Panc1 (cell line): Measurements from ENCODE around the gene AFG1L.

ENCODE experiments used
- CTCF ChIP-seq: fragments of 450-650 bp; IDR thresholded peaks from 2 replicates; pipeline ENCODE4 v1.5.1; 2017; ENCODE audit warnings: mild to moderate bottlenecking
- POLR2AphosphoS5 ChIP-seq: IDR thresholded peaks from 2 replicates; pipeline ENCODE4 v1.6.1; 2012; ENCODE audit warnings: mild to moderate bottlenecking, low read depth, low read length, moderate library complexity
- SIN3A ChIP-seq: IDR thresholded peaks from 2 replicates; pipeline ENCODE4 v1.6.1; 2012; ENCODE audit warnings: low read depth, mild to moderate bottlenecking, low read length, moderate library complexity, borderline replicate concordance; ENCODE audit not compliant: insufficient read depth
- TF ChIP-seq, protein P1 (sequence below), 2 experiments: IDR thresholded peaks; 2 replicates each; pipeline ENCODE4 v1.6.1; 2011 to 2012; ENCODE audit warnings: low read depth in 2 of 2, control low read depth in 1 of 2, low read length in 1 of 2, mild to moderate bottlenecking in 1 of 2, moderate library complexity in 1 of 2; ENCODE audit not compliant: insufficient read depth in 1 of 2

DNA sequence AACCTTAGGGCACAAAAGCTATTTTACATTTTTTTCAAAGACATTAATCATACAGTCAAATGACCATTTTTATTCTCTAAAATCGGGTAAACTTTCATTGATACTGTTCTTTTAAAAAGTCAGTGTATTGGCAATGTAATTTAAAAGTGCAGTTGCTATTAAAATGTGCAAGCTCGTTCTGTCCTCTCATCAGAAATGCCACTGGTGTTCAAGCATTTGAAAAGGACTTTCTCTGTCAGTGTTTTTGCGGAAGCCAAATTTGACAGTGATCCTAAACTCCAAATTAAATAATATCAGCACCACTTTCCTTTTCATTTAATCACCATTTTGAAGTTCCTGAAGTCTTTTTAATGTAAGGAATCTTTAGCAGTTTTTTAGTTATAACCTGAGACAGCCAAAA, 69.6 kb downstream of the AFG1L start:
- TF ChIP-seq CTCF (no peak), POLR2AphosphoS5 (no peak), SIN3A (no peak)
- TF ChIP-seq, protein P1, sequence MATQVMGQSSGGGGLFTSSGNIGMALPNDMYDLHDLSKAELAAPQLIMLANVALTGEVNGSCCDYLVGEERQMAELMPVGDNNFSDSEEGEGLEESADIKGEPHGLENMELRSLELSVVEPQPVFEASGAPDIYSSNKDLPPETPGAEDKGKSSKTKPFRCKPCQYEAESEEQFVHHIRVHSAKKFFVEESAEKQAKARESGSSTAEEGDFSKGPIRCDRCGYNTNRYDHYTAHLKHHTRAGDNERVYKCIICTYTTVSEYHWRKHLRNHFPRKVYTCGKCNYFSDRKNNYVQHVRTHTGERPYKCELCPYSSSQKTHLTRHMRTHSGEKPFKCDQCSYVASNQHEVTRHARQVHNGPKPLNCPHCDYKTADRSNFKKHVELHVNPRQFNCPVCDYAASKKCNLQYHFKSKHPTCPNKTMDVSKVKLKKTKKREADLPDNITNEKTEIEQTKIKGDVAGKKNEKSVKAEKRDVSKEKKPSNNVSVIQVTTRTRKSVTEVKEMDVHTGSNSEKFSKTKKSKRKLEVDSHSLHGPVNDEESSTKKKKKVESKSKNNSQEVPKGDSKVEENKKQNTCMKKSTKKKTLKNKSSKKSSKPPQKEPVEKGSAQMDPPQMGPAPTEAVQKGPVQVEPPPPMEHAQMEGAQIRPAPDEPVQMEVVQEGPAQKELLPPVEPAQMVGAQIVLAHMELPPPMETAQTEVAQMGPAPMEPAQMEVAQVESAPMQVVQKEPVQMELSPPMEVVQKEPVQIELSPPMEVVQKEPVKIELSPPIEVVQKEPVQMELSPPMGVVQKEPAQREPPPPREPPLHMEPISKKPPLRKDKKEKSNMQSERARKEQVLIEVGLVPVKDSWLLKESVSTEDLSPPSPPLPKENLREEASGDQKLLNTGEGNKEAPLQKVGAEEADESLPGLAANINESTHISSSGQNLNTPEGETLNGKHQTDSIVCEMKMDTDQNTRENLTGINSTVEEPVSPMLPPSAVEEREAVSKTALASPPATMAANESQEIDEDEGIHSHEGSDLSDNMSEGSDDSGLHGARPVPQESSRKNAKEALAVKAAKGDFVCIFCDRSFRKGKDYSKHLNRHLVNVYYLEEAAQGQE (IDR thresholded peaks at IDR 0.05; ENCODE audit: insufficient read depth in 1 of 2, low read depth in 2 of 2, low read length in 1 of 2) = no peak
